CD4-positive, alpha-beta T cell treated with Interleukin-2 at 100 ng/mL for 4 hours (primary cell): ENCODE results near the gene NOLC1.

Source experiments
- DNase-seq: peaks from one replicate; pipeline ENCODE4 v3.0.0-alpha.2; 2020; ENCODE audit warnings: low spot score

Gene NOLC1

GRCh38 chr10:102208311-102209035 is 56.3 kb downstream of the NOLC1 start:
- no peak for DNase-seq

GRCh38 chr10:102211615-102212299 is 59.6 kb downstream of the NOLC1 start:
- DNase-seq = no peak
